Type B pancreatic cell (in vitro differentiated cells): ENCODE data around the gene DDX6. TPM values are rescaled to one million over a fixed set of nuclear protein-coding genes. Genes with fewer than 3 reads are reported as not detected.
"Not testable (repeated sequence)": the region's sequence is repeated elsewhere in the genome, so short reads cannot be mapped to it uniquely, and the experiment has no call there.

Experiments
- DNase-seq: peaks from one replicate; pipeline ENCODE4 v3.0.0; 2021; ENCODE audit warnings: mixed read lengths; ENCODE audit not compliant: unreplicated experiment; ENCODE audit errors: extremely low spot score
- H3K27ac Mint-ChIP-seq: 2 replicates; pipeline ENCODE4 v1.8.0; 2021; ENCODE audit warnings: mild to moderate bottlenecking, mixed read lengths
- H3K27me3 Mint-ChIP-seq: 2 replicates; pipeline ENCODE4 v1.8.0; 2021; ENCODE audit warnings: mixed read lengths
- H3K36me3 Mint-ChIP-seq: 2 replicates; pipeline ENCODE4 v1.8.0; 2021; ENCODE audit warnings: mixed read lengths
- H3K4me1 Mint-ChIP-seq: one replicate; pipeline ENCODE4 v1.8.0; 2021; ENCODE audit warnings: mixed read lengths; ENCODE audit not compliant: unreplicated experiment
- H3K4me3 Mint-ChIP-seq: 2 replicates; pipeline ENCODE4 v1.8.0; 2021; ENCODE audit warnings: mild to moderate bottlenecking, mixed read lengths
- H3K9me3 Mint-ChIP-seq: 2 replicates; pipeline ENCODE4 v1.8.0; 2021; ENCODE audit warnings: mixed read lengths
- long read RNA-seq: library from polyadenylated mRNA; unstranded; transcript quantifications from one replicate; pipeline ENCODE4 v2.0.0, GENCODE V29; 2020
- total RNA-seq: library from RNA; stranded (reverse); gene quantifications from 2 replicates; pipeline ENCODE4 v1.2.1, GENCODE V29; 2021; ENCODE audit warnings: low replicate concordance
- TF ChIP-seq, protein P1 (sequence below): fragments of 200-600 bp; sonication (generic); conservative IDR thresholded peaks from 2 replicates; pipeline ENCODE4 v1.5.0; 2021; ENCODE audit warnings: antibody characterized with exemption, mild to moderate bottlenecking

DDX6 gene, protein sequence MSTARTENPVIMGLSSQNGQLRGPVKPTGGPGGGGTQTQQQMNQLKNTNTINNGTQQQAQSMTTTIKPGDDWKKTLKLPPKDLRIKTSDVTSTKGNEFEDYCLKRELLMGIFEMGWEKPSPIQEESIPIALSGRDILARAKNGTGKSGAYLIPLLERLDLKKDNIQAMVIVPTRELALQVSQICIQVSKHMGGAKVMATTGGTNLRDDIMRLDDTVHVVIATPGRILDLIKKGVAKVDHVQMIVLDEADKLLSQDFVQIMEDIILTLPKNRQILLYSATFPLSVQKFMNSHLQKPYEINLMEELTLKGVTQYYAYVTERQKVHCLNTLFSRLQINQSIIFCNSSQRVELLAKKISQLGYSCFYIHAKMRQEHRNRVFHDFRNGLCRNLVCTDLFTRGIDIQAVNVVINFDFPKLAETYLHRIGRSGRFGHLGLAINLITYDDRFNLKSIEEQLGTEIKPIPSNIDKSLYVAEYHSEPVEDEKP
- total RNA-seq: 146 and 183 TPM in 2 replicates
- long read RNA-seq, full-length matches to known transcripts: 47 of 76 reads
- long read RNA-seq, partial matches to known transcripts: 6 of 76 reads
- long read RNA-seq, other reads (novel, unspliced or antisense): 23 of 76 reads

DNA sequence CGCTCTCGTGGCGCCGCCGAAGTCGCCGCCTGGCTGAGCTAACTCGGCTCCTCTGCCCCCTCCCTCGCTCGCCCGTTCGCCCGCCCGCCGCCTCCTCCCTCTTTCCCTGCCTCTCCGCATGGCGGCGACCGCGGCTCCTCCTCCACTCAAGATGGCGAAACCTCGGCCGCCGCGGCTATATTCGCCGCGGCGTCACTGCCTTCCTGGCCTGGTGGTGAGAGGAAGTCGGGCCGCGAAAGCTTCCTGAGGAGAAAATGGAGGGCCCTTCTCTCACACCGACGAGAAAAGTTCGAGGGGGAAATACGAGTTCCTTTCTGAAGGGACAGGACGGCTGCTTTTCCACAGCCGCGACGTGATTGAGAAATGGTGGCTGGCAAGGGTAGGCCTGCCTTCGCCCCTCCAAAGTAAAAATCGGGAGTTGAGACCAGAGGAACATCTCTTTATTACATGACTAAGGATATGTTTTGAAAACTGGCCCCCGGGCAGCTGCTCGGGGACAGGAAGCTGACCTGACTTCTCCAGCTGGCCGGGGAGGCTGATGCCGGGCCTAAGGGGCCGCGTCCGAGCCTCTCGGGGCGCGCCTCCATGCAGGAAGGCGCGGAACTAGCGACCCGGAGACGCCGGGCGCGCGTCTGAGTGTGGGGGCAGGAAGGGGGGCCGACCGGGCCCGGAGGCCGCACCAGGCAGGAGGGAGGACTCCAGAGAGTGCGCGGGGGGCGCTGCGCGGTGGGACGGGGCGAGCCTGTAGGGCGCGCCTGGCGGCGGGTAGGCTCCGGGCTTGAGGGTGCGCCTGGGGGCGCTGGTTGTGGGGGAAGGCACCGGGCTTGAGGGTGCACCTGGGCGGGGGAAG lies at the start of gene DDX6:
Gene DDX6, minus strand, starts transcription at position 54 of the 850 bp plus-strand sequence. CDS start 4,913 bp downstream, outside the sequence.
- Mint-ChIP-seq H3K27me3 (no peaks in the 10 kb centered on the region), H3K4me1 (peaks cover 19% of the 10 kb centered on the region), H3K9me3 (no peaks in the 10 kb centered on the region), H3K4me3 (peak within 1 kb of the TSS; percentile 100), H3K36me3 (peaks cover 17% of the 10 kb centered on the region), H3K27ac (peak within 1 kb of the TSS; percentile 100)
- peak; percentile 95 for DNase-seq
- TF ChIP-seq, protein P1, sequence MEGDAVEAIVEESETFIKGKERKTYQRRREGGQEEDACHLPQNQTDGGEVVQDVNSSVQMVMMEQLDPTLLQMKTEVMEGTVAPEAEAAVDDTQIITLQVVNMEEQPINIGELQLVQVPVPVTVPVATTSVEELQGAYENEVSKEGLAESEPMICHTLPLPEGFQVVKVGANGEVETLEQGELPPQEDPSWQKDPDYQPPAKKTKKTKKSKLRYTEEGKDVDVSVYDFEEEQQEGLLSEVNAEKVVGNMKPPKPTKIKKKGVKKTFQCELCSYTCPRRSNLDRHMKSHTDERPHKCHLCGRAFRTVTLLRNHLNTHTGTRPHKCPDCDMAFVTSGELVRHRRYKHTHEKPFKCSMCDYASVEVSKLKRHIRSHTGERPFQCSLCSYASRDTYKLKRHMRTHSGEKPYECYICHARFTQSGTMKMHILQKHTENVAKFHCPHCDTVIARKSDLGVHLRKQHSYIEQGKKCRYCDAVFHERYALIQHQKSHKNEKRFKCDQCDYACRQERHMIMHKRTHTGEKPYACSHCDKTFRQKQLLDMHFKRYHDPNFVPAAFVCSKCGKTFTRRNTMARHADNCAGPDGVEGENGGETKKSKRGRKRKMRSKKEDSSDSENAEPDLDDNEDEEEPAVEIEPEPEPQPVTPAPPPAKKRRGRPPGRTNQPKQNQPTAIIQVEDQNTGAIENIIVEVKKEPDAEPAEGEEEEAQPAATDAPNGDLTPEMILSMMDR: no peak

DNA sequence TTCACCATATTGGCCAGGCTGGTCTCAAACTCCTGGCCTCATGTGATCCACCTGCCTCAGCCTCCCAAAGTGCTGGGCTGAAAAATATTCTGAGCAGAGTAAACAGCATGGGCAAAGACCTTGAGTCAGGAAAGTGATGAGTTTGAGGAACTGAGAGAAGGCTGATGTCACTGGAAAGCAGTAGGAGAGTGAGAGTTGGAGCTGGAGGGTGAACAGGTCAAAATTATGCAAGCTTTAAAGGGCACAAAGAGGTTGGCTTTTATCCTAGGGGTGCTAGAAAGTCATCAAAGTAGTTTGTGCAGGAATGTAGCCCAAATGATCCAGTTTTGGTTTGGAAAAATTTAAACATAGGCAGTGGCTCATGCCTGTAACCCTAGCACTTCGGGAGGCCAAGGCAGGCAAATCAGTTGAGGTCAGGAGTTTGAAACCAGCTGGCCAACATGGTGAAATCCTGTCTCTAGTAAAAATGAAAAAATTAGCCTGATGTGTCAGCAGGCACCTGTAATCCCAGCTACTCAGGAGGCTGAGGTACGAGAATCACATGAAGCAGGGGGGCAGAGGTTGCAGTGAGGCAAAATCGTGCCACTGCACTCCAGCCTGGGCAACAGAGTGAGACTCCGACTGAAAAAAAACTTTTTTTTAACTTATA lies 48.1 kb upstream of the DDX6 start:
- H3K27me3 Mint-ChIP-seq: no peaks in the 10 kb centered on the region

DNA sequence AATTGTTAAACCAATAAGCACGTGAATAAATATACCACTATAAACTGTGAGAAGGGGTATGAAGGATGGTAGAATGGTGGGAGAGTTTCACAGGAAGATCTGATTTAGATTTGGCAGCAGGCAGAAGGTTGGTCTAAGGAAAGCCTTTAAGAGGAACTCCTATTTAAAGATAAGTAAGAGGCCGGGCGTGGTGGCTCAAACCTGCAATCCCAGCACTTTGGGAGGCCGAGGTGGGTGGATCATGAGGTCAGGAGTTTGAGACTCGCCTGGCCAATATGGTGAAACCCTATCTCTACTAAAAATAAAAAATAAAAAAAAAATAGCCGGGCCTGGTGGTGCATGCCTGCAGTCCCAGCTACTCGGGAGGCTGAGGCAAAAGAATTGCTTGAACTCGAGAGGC lies 46.9 kb upstream of the DDX6 start:
- no peak overlapping the region for H3K27ac Mint-ChIP-seq
- no peaks in the 10 kb centered on the region for H3K36me3 Mint-ChIP-seq
- no peaks in the 10 kb centered on the region for H3K27me3 Mint-ChIP-seq
- H3K4me1 Mint-ChIP-seq: no peaks in the 10 kb centered on the region
- TF ChIP-seq, protein P1: no peak
- no peaks in the 10 kb centered on the region for H3K9me3 Mint-ChIP-seq
- no peak overlapping the region for H3K4me3 Mint-ChIP-seq
- DNase-seq: no peak

More for the DNA sequence above, 48.1 kb upstream of the DDX6 start:
- TF ChIP-seq, protein P1: no peak
- Mint-ChIP-seq H3K36me3 (no peaks in the 10 kb centered on the region), H3K4me1 (no peaks in the 10 kb centered on the region), H3K27ac (no peak overlapping the region), H3K9me3 (no peaks in the 10 kb centered on the region), H3K4me3 (no peak overlapping the region)
- DNase-seq: no peak

DNA sequence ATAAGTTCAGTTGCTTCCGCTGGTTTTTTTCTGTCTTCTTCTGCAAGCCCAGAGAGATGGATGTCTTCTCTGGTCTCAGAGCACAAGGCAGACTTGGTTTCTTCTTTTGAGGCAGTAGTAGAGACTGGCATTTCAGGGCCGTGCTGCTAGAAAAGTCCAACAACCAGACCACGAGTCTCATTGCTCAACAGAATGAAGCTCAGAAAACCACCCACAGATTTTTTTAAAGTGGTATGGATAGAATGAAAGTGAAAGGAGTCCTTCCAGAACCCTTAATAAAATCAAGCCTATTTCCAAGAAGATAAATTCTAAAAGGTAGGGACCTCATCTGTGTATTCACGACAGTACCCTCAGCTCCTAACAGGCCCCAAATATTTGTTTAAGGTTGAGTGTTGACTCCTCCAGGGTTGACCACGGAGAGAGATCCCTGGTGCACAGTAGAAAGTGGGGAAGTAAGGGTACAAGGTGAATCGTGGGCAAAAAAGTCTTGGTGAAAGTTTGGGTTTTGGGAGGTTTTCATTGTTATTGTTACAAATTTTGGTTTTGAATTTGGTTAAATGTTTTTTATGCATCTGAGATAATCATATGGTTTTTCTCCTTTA lies 43.6 kb upstream of the DDX6 start:
- TF ChIP-seq, protein P1: no peak
- DNase-seq: no peak
- Mint-ChIP-seq H3K9me3 (no peaks in the 10 kb centered on the region), H3K4me3 (no peak overlapping the region), H3K36me3 (no peaks in the 10 kb centered on the region), H3K4me1 (no peaks in the 10 kb centered on the region), H3K27me3 (no peaks in the 10 kb centered on the region), H3K27ac (no peak overlapping the region)

DNA sequence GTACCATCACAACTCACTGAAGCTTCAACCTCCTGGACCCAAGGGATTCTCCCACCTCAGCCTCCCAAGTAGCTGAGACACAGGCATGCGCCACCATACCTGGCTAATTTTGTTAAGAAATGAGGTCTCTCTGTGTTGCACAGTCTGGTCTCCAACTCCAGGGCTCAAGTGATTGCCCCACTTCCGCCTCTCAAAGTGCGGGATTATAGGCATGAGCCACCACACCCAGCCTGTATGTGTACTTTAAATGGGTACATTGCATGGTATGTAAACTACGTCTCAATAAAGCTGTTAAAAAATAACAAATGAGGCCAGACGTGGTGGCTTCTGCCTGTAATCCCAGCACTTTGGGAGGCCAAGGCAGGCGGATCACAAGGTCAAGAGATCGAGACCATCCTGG lies 36.2 kb upstream of the DDX6 start:
- Mint-ChIP-seq H3K27ac (no peak overlapping the region), H3K4me3 (no peak overlapping the region), H3K9me3 (no peaks in the 10 kb centered on the region), H3K4me1 (no peaks in the 10 kb centered on the region), H3K36me3 (no peaks in the 10 kb centered on the region), H3K27me3 (no peaks in the 10 kb centered on the region)
- no peak for DNase-seq
- TF ChIP-seq, protein P1: no peak

DNA sequence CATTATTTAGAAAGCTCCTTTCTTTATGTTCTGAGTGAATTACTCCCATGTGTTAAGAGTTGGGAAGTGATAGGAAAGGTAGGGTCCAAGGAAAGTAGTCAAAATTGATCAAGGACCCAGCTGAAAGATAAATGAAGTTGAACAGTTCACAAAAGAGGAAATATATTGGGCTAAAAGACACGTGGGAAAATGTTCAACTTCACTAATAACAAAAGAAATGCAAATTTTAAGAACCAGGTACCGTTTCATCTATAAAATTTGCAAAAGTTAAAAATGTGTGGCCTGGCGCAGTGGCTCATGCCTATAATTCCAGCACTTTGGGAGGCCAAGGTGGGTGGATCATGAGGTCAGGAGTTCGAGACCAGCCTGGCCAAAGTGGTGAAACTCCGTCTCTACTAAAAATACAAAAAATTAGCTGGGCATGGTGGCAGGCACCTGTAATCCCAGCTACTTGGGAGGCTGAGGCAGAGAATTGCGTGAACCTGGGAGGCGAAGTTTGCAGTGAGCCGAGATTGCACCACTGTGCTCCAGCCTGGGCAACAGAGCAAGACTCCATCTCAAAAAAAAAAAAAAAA lies 32.1 kb upstream of the DDX6 start:
- H3K4me3 Mint-ChIP-seq, H3K27ac Mint-ChIP-seq: not testable (repeated sequence)

More for the DNA sequence above, 32.1 kb upstream of the DDX6 start:
- H3K36me3 Mint-ChIP-seq, H3K9me3 Mint-ChIP-seq, DNase-seq, H3K4me1 Mint-ChIP-seq, H3K27me3 Mint-ChIP-seq: not testable (repeated sequence)
